H1 (cell line): ENCODE data around the gene CDYL2. TPM values are rescaled to one million over a fixed set of nuclear protein-coding genes. Genes with fewer than 3 reads are reported as not detected.

Experiments used
- CTCF ChIA-PET: fragments of 300-600 bp; sonication (Branson Sonifier 250); formaldehyde crosslinking; loops from one replicate; lab custom pipeline; 2021; ENCODE audit not compliant: partially characterized antibody; lab: Charles Lee
- POLR2A ChIA-PET: fragments of 300-600 bp; sonication (Branson Sonifier 250); formaldehyde crosslinking; loops from one replicate; lab custom pipeline; 2021; ENCODE audit warnings: inconsistent platforms; ENCODE audit not compliant: partially characterized antibody; lab: Charles Lee
- DNase-seq, 2 experiments: peaks; one replicate each; pipeline versions ENCODE4 v3.0.0 to v3.0.0-alpha.2; 2010 to 2022; ENCODE audit warnings: low spot score in 2 of 2, low read depth in 1 of 2, mixed read lengths in 1 of 2
- FAIRE-seq: peaks from 2 replicates; lab custom pipeline; 2011; peaks lifted over from hg19 to GRCh38; lab: Jason Lieb, UNC
- H2AFZ ChIP-seq: 2 replicates; pipeline ENCODE4 v1.8.1; 2012; ENCODE audit warnings: low read length, inconsistent platforms
- H2AK5ac ChIP-seq: 2 replicates; pipeline ENCODE4 v1.6.1; 2013; ENCODE audit warnings: low read depth, low read length
- H2BK120ac ChIP-seq: replicated peaks from 2 replicates; pipeline ENCODE3; 2013; ENCODE audit warnings: low read depth, low read length, inconsistent platforms
- H2BK12ac ChIP-seq: 2 replicates; pipeline ENCODE4 v1.6.1; 2013; ENCODE audit warnings: low read depth, low read length
- H2BK15ac ChIP-seq: 2 replicates; pipeline ENCODE4 v1.6.1; 2013; ENCODE audit warnings: low read length
- H2BK20ac ChIP-seq: 2 replicates; pipeline ENCODE4 v1.6.1; 2013; ENCODE audit warnings: low read length
- H2BK5ac ChIP-seq: 2 replicates; pipeline ENCODE4 v1.6.1; 2013; ENCODE audit warnings: low read depth, low read length
- H3K14ac ChIP-seq: 2 replicates; pipeline ENCODE4 v1.6.1; 2013; ENCODE audit warnings: inconsistent platforms; ENCODE audit not compliant: insufficient read length
- H3K18ac ChIP-seq: 2 replicates; pipeline ENCODE4 v1.6.1; 2013; ENCODE audit warnings: low read length; ENCODE audit errors: extremely low read depth
- H3K23ac ChIP-seq: 2 replicates; pipeline ENCODE4 v1.6.1; 2013; ENCODE audit warnings: inconsistent platforms; ENCODE audit not compliant: insufficient read length
- H3K23me2 ChIP-seq: 2 replicates; pipeline ENCODE4 v1.6.1; 2013; ENCODE audit warnings: low read depth, low read length
- H3K27ac ChIP-seq: 2 replicates; pipeline ENCODE4 v1.6.1; 2011; ENCODE audit warnings: low read depth, low read length, inconsistent platforms
- H3K27me3 ChIP-seq, 4 experiments: replicated peaks in 1 of 4; 1 replicate in 1 of 4; 2 replicates in 3 of 4; pipeline versions ENCODE4 v1.6.1 to v1.8.1; 2011 to 2013; ENCODE audit warnings: low read length in 3 of 4, mild to moderate bottlenecking in 3 of 4, inconsistent platforms in 2 of 4, mixed read lengths in 2 of 4, moderate library complexity in 1 of 4; ENCODE audit not compliant: control insufficient read depth in 3 of 4, insufficient read depth in 3 of 4; ENCODE audit errors: extremely low read depth in 1 of 4
- H3K36me3 ChIP-seq, 4 experiments: 2 replicates each; pipeline versions ENCODE4 v1.6.1 to v1.8.1; 2011 to 2013; ENCODE audit warnings: mild to moderate bottlenecking in 4 of 4, low read length in 3 of 4, moderate library complexity in 2 of 4, control low read depth in 1 of 4, inconsistent platforms in 1 of 4; ENCODE audit not compliant: insufficient read depth in 4 of 4, control insufficient read depth in 2 of 4
- H3K4ac ChIP-seq: replicated peaks from 2 replicates; pipeline ENCODE3; 2013; ENCODE audit warnings: low read length, low read depth, mixed read lengths, inconsistent platforms; ENCODE audit not compliant: insufficient read length
- H3K4me1 ChIP-seq, 4 experiments: replicated peaks in 1 of 4; 1 replicate in 1 of 4; 2 replicates in 3 of 4; pipeline versions ENCODE4 v1.6.1 to v1.8.1; 2011 to 2013; ENCODE audit warnings: low read length in 3 of 4, inconsistent platforms in 2 of 4, mixed read lengths in 1 of 4; ENCODE audit not compliant: insufficient read depth in 4 of 4, control insufficient read depth in 3 of 4
- H3K4me2 ChIP-seq, 2 experiments: 2 replicates each; pipeline versions ENCODE4 v1.6.1 to v1.8.1; 2011 to 2013; ENCODE audit warnings: low read depth in 2 of 2, low read length in 2 of 2, control low read depth in 1 of 2, inconsistent platforms in 1 of 2, mild to moderate bottlenecking in 1 of 2; ENCODE audit not compliant: insufficient read depth in 1 of 2
- H3K4me3 ChIP-seq, 4 experiments: fragments of 200-600, 300-600 bp in 1 of 4; sonication (generic), shearing (Covaris generic), sonication (Bioruptor Twin) in 1 of 4; 2 replicates each; pipeline versions ENCODE4 v1.5.1 to v1.8.1; 2011 to 2016; ENCODE audit warnings: low read length in 4 of 4, low read depth in 3 of 4, control low read depth in 2 of 4, inconsistent platforms in 2 of 4, mild to moderate bottlenecking in 2 of 4, mixed read lengths in 1 of 4, moderate library complexity in 1 of 4; ENCODE audit not compliant: insufficient read depth in 2 of 4; ENCODE audit errors: extremely low read depth in 1 of 4
- H3K56ac ChIP-seq: replicated peaks from 2 replicates; pipeline ENCODE3; 2013; ENCODE audit warnings: low read depth, mild to moderate bottlenecking, mixed read lengths, low read length, inconsistent platforms; ENCODE audit not compliant: insufficient read length
- H3K79me1 ChIP-seq: 2 replicates; pipeline ENCODE4 v1.6.1; 2013; ENCODE audit warnings: low read depth, low read length, control low read depth
- H3K79me2 ChIP-seq, 2 experiments: 2 replicates each; pipeline versions ENCODE4 v1.6.1 to v1.8.1; 2012 to 2013; ENCODE audit warnings: low read length in 2 of 2, mild to moderate bottlenecking in 2 of 2, inconsistent platforms in 1 of 2; ENCODE audit not compliant: insufficient read depth in 2 of 2, control insufficient read depth in 1 of 2
- H3K9ac ChIP-seq, 4 experiments: replicated peaks in 1 of 4; 1 replicate in 1 of 4; 2 replicates in 3 of 4; pipeline versions ENCODE4 v1.6.1 to v1.8.1; 2011 to 2013; ENCODE audit warnings: low read depth in 3 of 4, low read length in 3 of 4, control low read depth in 2 of 4, mild to moderate bottlenecking in 2 of 4, moderate library complexity in 2 of 4, inconsistent platforms in 1 of 4; ENCODE audit errors: extremely low read depth in 1 of 4
- H3K9me3 ChIP-seq, 2 experiments: 2 replicates each; pipeline versions ENCODE4 v1.6.1 to v1.8.1; 2012 to 2013; ENCODE audit warnings: mild to moderate bottlenecking in 2 of 2, moderate library complexity in 2 of 2, control low read depth in 1 of 2, inconsistent platforms in 1 of 2, low read depth in 1 of 2, low read length in 1 of 2, mixed read lengths in 1 of 2; ENCODE audit not compliant: insufficient read depth in 2 of 2
- H4K20me1 ChIP-seq, 2 experiments: replicated peaks in 1 of 2; 2 replicates each; pipeline versions ENCODE3 to v1.8.1; 2011 to 2013; ENCODE audit warnings: inconsistent platforms in 2 of 2, low read length in 2 of 2, mild to moderate bottlenecking in 1 of 2; ENCODE audit not compliant: insufficient read depth in 2 of 2, control insufficient read depth in 1 of 2
- H4K5ac ChIP-seq: 2 replicates; pipeline ENCODE4 v1.6.1; 2013; ENCODE audit warnings: low read length, low read depth, mixed read lengths, inconsistent platforms; ENCODE audit not compliant: insufficient read length
- H4K8ac ChIP-seq: 2 replicates; pipeline ENCODE4 v1.8.0; 2013; ENCODE audit warnings: mild to moderate bottlenecking, moderate library complexity, low read length, inconsistent platforms; ENCODE audit not compliant: insufficient read depth; ENCODE audit errors: extremely low read depth
- H4K91ac ChIP-seq: replicated peaks from 2 replicates; pipeline ENCODE3; 2013; ENCODE audit warnings: low read length, mixed read lengths, inconsistent platforms; ENCODE audit not compliant: insufficient read length
- BRCA1 ChIP-seq: IDR thresholded peaks from 2 replicates; pipeline ENCODE4 v1.6.1; 2012; ENCODE audit warnings: low read depth, low read length, improper control_type of control experiment
- GABPA ChIP-seq: IDR thresholded peaks from 2 replicates; pipeline ENCODE4 v1.6.1; 2011; ENCODE audit warnings: mild to moderate bottlenecking, low read length, moderate library complexity, borderline replicate concordance; ENCODE audit not compliant: insufficient read depth
- HDAC2 ChIP-seq, 2 experiments: fragments of 300-600 bp in 1 of 2; sonication (generic) in 1 of 2; IDR thresholded peaks; 2 replicates each; pipeline ENCODE4 v1.6.1; 2011 to 2012; ENCODE audit warnings: low read depth in 2 of 2, low read length in 2 of 2, mild to moderate bottlenecking in 2 of 2, moderate library complexity in 2 of 2, borderline replicate concordance in 1 of 2, inconsistent platforms in 1 of 2
- MAFK ChIP-seq: IDR thresholded peaks from 2 replicates; pipeline ENCODE4 v1.6.1; 2012; ENCODE audit warnings: low read depth, mild to moderate bottlenecking, improper control_type of control experiment, low read length
- NRF1 ChIP-seq: IDR thresholded peaks from 2 replicates; pipeline ENCODE4 v1.6.1; 2011; ENCODE audit warnings: mild to moderate bottlenecking, low read depth, low read length, improper control_type of control experiment
- POLR2AphosphoS5 ChIP-seq: IDR thresholded peaks from 2 replicates; pipeline ENCODE4 v1.6.1; 2011; ENCODE audit warnings: low read depth, low read length
- POU5F1 ChIP-seq: IDR thresholded peaks from 2 replicates; pipeline ENCODE4 v1.6.1; 2011; ENCODE audit warnings: low read depth, mild to moderate bottlenecking, low read length, moderate library complexity
- RXRA ChIP-seq: IDR thresholded peaks from 2 replicates; pipeline ENCODE4 v1.6.1; 2011; ENCODE audit warnings: low read depth, mild to moderate bottlenecking, low read length, moderate library complexity; ENCODE audit not compliant: insufficient read depth
- SAP30 ChIP-seq: fragments of 300-600 bp; sonication (generic); IDR thresholded peaks from 2 replicates; pipeline ENCODE4 v1.7.1; 2012; ENCODE audit warnings: low read length, moderate library complexity, mild to moderate bottlenecking, inconsistent platforms; ENCODE audit not compliant: insufficient read depth, insufficient replicate concordance
- SIRT6 ChIP-seq: IDR thresholded peaks from one replicate; pipeline ENCODE4 v1.7.1; 2012; ENCODE audit warnings: low read length, inconsistent platforms
- SP1 ChIP-seq: IDR thresholded peaks from 2 replicates; pipeline ENCODE4 v1.6.1; 2011; ENCODE audit warnings: low read depth, low read length
- TAF1 ChIP-seq: IDR thresholded peaks from 2 replicates; pipeline ENCODE4 v1.6.1; 2011; ENCODE audit warnings: mild to moderate bottlenecking, low read depth, low read length
- WGBS, 2 experiments: shearing (Covaris generic) in 1 of 2; methylation state at CpG; one replicate each; pipeline versions ENCODE4 v1.1.6 to v1.1.7; 2013 to 2015; ENCODE audit warnings: low lambda C conversion rate in 2 of 2, mixed read lengths in 2 of 2, inconsistent platforms in 1 of 2, low coverage in 1 of 2, missing lambda C conversion rate in 1 of 2; ENCODE audit not compliant: insufficient replicate concordance in 2 of 2, insufficient coverage in 1 of 2, insufficient read length in 1 of 2; ENCODE audit errors: extremely low coverage in 1 of 2, missing lambda C conversion rate in 1 of 2; 5-methylcytosine and 5-hydroxymethylcytosine counted together
- polyA plus RNA-seq, 7 experiments: library from polyadenylated mRNA; depleted of rRNA in 3 of 7; stranded (reverse) in 5 of 7; unstranded in 2 of 7; fragments of >200 nt in 5 of 7; fragments of 200-250 nt in 2 of 7; gene quantifications; 1 replicate in 5 of 7; 2 replicates in 1 of 7; 4 replicates in 1 of 7; pipeline versions ENCODE4 v1.2.1 to v1.2.3, GENCODE V29; 2011 to 2013; ENCODE audit warnings: missing spikeins in 2 of 7, mixed read lengths in 2 of 7
- total RNA-seq: library from RNA; stranded (reverse); fragmentation: NEBNext Ultra II Directional; extraction: Animal tissue kit (Norgen Biotek cat#: 25700); gene quantifications from 2 replicates; pipeline ENCODE4 v1.2.1, GENCODE V29; 2021

Gene CDYL2
- total and polyA plus RNA-seq, 2 of the 8 experiments (the other 6 are each of a cell fraction or from before 2014, with no cell fraction given): 0.33 to 5.3 TPM

- Histone ChIP-seq H4K5ac (no peak overlapping the region), H3K9ac (no peak overlapping the region), H3K18ac (no peak overlapping the region), H2BK12ac (no peak overlapping the region), H3K4me3 (no peak overlapping the region), H3K36me3 (no peaks in the 10 kb centered on the region; a peak in 1 of 8 replicates), H2AK5ac (no peak overlapping the region), H3K4me1 (no peaks in the 10 kb centered on the region), H3K79me1 (no peaks in the 10 kb centered on the region), H3K14ac (no peak overlapping the region), H3K56ac (no peak overlapping the region), H3K27ac (no peak overlapping the region), H3K4ac (no peak overlapping the region), H4K91ac (no peak overlapping the region), H2BK5ac (no peak overlapping the region), H2BK120ac (no peak overlapping the region), H2BK20ac (no peak overlapping the region), H3K9me3 (peaks cover 18 to 60% of the 10 kb centered on the region in 2 experiments; a peak in 3 of 4 replicates), H4K20me1 (no peaks in the 10 kb centered on the region), H2AFZ (no peak overlapping the region), H3K23me2 (no peaks in the 10 kb centered on the region), H3K23ac (no peak overlapping the region), H3K27me3 (no peaks in the 10 kb centered on the region), H2BK15ac (no peak overlapping the region), H3K79me2 (no peaks in the 10 kb centered on the region), H3K4me2 (no peak overlapping the region), H4K8ac (no peak overlapping the region)
- CTCF ChIA-PET: no interaction called here
- no peak for DNase-seq
- POLR2A ChIA-PET: no interaction called here
- 86% methylated on average over 8 of the region's 8 CpGs; no CpG with 5 or more reads in 1 of the 2 experiments for WGBS, 2 experiments
- FAIRE-seq: no peak
- TF ChIP-seq BRCA1: no peak
- TF ChIP-seq RXRA: no peak
- TF ChIP-seq TAF1: no peak
- TF ChIP-seq GABPA: no peak
- no peak for TF ChIP-seq SIRT6
- no peak for TF ChIP-seq SP1
- TF ChIP-seq POLR2AphosphoS5: no peak
- TF ChIP-seq NRF1: no peak
- TF ChIP-seq HDAC2 (IDR thresholded peaks at IDR 0.05; ENCODE audit: borderline replicate concordance in 1 of 2, low read depth in 2 of 2, low read length in 2 of 2): no peak
- TF ChIP-seq POU5F1: no peak
- no peak for TF ChIP-seq MAFK
- TF ChIP-seq SAP30: no peak
Observed at GRCh38 chr16:80604600-80605355, 199.6 kb downstream of the CDYL2 start.
